K562 (cell line): Measurements from ENCODE around the gene TCP11X2.
"Not testable (repeated sequence)": the region's sequence is repeated elsewhere in the genome, so short reads cannot be mapped to it uniquely, and the experiment has no call there.

Source experiments
- CREB3 ChIP-seq: fragments of 450-650 bp; conservative IDR thresholded peaks from 2 replicates; pipeline ENCODE4 v1.6.1; 2016; ENCODE audit warnings: missing genetic modification characterization, low read depth, mild to moderate bottlenecking, missing compliant biosample characterization, moderate library complexity
- CTCF ChIP-seq, 3 experiments: IDR thresholded peaks in 2 of 3; conservative IDR thresholded peaks in 1 of 3; 2 replicates each; pipeline ENCODE4 v1.5.1; 2011 to 2012; ENCODE audit warnings: low read length in 3 of 3, mild to moderate bottlenecking in 3 of 3, control low read depth in 2 of 3, improper control_type of control experiment in 1 of 3, inconsistent platforms in 1 of 3, low read depth in 1 of 3, mixed read lengths in 1 of 3, moderate library complexity in 1 of 3; ENCODE audit not compliant: insufficient read depth in 2 of 3
- HDAC2 ChIP-seq: fragments of 450-650 bp; IDR thresholded peaks from 2 replicates; pipeline ENCODE4 v1.6.1; 2016; ENCODE audit warnings: mild to moderate bottlenecking
- PHB2 ChIP-seq: fragments of 450-650 bp; IDR thresholded peaks from 2 replicates; pipeline ENCODE4 v1.6.1; 2017; ENCODE audit warnings: low read depth
- POLR2A ChIP-seq: fragments of 450-650 bp; conservative IDR thresholded peaks from 2 replicates; pipeline ENCODE4 v1.6.1; 2016
- RAD21 ChIP-seq, 2 experiments: fragments of 250-450 bp in 1 of 2; fragments of 450-650 bp in 1 of 2; sonication (Bioruptor Pico) in 1 of 2; formaldehyde crosslinking in 1 of 2; IDR thresholded peaks in 1 of 2; conservative IDR thresholded peaks in 1 of 2; 2 replicates each; pipeline versions ENCODE4 v1.4.0 to v1.8.0; 2020 to 2022; ENCODE audit warnings: mild to moderate bottlenecking in 2 of 2, moderate library complexity in 1 of 2
- SMAD4 ChIP-seq: fragments of 250-450 bp; sonication (Bioruptor Pico); conservative IDR thresholded peaks from 2 replicates; pipeline ENCODE4 v1.8.0; 2021; ENCODE audit warnings: inconsistent platforms, mild to moderate bottlenecking, moderate library complexity
- THRA ChIP-seq: fragments of 450-650 bp; IDR thresholded peaks from 2 replicates; pipeline ENCODE4 v1.6.1; 2017; ENCODE audit warnings: mild to moderate bottlenecking, moderate library complexity

GRCh38 chrX:102470215-102470614 is 1.4 kb downstream of the TCP11X2 start:
- TF ChIP-seq CTCF (IDR thresholded peaks at IDR 0.05 in 2 of 3, conservative IDR thresholded peaks at IDR 0.05 in 1 of 3; ENCODE audit: insufficient read depth in 2 of 3, low read depth in 1 of 3, low read length in 3 of 3); PHB2; THRA; SMAD4 (CRISPR knock-in tag); HDAC2; RAD21 (CRISPR knock-in tag; conservative IDR thresholded peaks at IDR 0.05 in 1 of 2, IDR thresholded peaks at IDR 0.05 in 1 of 2); CREB3 (tag); POLR2A: not testable (repeated sequence)
